AML-193 (cell line): Measurements from ENCODE around the gene UTP3.
"Not testable (repeated sequence)": the region's sequence is repeated elsewhere in the genome, so short reads cannot be mapped to it uniquely, and the experiment has no call there.

Source experiments
- DNase-seq, 2 experiments: peaks; one replicate each; lab custom pipeline; 2025; lab: John Stamatoyannopoulos, UW

The UTP3 gene

DNA sequence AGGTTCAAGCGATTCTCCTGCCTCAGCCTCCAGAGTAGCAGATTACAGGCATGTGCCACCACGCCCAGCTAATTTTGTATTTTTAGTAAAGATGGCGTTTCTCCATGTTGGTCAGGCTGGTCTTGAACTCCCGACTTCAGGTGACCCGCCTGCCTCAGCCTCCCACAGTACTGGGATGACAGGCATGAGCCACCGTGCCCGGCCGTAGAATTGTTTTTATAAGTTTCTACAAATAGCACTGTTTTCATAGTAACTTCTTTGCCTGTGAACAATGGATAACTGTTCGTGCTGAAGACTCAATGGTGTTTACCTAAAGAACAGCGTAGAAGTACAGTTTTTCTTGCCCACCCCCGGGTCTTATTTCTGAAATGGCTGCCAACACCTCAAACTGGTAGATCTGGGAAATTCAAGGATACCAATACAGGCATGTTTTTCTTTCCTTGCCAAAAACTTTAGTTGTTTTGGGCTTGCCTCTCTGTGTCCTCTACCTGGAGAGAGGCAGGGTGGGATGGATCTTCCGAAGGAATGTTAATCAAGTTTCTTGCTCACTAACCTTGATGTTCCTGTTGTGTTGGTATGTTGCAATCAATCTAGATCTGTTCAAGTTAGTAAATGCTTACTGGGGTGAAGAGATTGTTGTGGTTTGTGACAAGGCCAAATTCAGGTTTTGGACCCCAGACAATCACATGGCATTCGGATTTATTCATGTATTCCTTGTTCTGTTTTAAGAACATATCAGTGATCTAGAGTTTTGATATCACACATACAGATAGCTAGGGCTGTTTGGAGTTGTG is 30.7 kb downstream of the UTP3 start:
- DNase-seq, result no peak

GRCh38 chr4:70721747-70722146 is 33.4 kb downstream of the UTP3 start, which contains the start of gene RUFY3:
TSS of gene RUFY3 (plus strand) at chr4:70721964. CDS start at chr4:70722574, 610 bp downstream.
- DNase-seq, result no peak

GRCh38 chr4:70722199-70722791 is 34.0 kb downstream of the UTP3 start:
- DNase-seq, result no peak

DNA sequence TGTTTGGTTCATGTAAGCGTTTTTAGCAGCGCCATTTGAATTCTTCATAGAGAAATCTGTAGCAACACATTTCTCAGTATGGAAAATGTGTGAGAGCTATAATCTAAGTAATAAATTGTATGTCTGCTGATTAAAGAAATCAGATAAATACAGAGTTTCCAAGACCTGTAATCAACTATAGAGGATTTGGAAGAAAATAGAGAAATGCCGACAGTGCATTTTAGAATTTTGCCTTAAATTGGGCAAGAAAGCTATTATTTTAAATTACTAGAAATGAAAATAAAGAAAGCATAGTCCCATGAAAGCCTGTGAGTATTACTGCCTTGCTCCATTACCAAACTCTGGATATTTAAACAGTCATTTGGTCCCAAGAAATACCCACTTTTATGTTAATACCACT is 36.1 kb downstream of the UTP3 start:
- no peak for DNase-seq

GRCh38 chr4:70725633-70726032 is 37.3 kb downstream of the UTP3 start:
- DNase-seq, result no peak

DNA sequence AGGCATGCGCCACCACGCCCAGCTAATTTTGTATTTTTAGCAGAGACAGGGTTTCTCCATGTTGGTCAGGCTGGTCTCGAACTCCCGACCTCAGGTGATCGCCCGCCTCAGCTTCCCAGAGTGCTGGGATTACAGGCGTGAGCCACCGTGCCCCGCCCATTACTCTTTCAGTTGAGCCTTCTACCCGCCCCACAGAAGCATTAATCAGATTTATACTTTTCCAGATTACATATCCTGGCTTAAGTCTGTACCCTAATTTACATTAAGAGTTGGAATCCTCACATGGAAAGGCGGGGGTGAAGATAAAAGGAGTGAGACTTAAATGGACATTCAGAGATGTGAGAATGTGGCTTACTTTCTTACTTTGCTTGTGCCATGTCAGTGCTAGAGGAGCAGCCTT is 38.2 kb downstream of the UTP3 start:
- not testable (repeated sequence) for DNase-seq

GRCh38 chr4:70728091-70728490 is 39.8 kb downstream of the UTP3 start:
- DNase-seq, result no peak

DNA sequence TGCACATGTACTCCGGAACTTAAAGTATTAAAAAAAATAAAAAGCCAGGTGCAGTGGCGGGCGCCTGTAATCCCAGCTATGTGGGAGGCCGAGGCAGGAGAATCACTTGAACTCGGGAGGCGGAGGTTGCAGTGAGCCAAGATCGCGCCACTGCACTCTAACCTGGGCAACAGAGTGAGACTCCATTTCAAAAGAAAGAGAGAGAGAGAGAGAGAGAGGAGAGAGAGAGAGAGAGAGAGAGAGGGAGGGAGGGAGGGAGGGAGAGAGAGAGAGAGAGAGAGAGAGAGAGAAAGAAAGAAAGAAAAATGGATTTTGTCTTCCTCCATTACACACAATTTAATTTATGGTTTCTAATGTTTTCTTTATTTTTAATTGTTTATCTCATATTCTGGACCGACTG is 44.5 kb downstream of the UTP3 start:
- not testable (repeated sequence) for DNase-seq

GRCh38 chr4:70734168-70734954 is 46.0 kb downstream of the UTP3 start:
- peak; percentile 77 to 78 for DNase-seq

DNA sequence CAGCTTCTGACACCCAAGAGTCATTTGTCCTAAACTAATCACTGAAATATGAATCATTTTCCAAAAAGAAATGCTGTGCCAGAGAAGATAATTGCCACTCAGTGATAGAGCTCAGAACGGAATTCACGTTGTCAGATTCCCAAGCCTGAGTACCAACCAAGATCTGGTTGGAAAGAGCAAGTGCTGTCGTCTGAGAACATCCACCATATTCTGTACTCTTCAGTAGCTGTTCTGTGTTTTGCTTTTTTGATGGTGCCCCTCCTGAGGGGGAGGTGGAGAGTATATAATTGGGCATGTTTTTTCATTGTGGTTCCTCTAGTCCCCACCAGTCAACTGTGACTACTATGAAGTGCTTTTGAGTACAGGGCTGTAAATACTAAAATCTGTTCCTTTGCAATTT is 46.6 kb downstream of the UTP3 start:
- no peak for DNase-seq

DNA sequence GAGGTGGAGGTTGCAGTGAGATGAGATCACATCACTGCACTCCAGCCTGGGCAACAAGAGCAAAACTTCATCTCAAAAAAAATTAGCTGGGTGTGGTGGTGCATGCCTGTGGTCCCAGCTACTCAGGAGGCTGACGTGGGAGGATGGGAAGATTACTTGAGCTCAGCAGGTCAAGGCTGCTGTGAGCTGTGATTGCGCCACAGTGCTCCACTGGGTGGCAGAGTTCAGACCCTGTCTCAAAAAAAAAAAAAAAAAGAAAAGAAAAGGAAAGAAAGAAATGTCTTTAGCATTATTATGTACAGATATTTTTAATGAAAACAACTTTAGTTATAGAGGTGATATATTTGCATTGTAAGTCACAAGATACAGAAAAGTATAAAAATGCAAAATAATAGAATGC is 47.6 kb downstream of the UTP3 start:
- DNase-seq, result peak; percentile 20 to 22

DNA sequence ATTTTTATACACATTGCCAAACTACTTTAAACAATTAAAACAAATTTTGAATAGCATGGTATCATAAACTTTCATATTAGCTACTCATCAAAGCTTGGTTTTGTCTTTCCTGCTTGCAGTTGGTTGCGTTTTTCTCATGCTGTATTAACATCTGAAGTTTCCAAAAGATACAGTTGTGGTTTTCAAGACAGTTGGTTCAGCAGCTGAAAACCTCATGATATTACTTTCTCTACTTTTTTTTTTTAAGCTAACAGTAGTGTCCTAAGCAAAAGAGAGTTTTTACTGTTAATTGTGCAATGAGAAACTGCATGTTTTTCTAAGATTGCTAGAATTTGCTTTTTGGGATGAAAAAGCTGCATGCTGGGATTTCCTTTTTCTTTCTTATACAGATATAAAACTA is 48.7 kb downstream of the UTP3 start:
- DNase-seq, result peak; percentile 25 to 32

DNA sequence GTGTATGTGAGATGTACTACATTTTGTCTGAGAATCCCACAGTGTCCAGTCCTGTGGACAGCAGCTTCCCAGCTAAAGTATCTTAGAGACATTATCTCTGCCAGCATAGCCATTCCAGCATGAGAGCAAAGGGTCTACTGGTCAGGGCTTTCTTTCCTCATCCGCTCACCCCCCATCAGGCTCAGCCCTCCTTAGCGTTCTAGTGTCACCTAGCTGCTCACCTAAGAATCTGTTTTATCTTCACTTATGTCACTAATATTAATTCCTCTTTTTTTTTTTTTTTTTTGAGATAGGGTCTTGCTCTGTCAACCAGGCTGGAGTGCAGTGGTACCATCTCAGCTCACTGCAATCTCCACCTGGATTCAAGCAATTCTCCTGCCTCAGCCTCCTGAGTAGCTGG is 49.1 kb downstream of the UTP3 start:
- DNase-seq, result no peak

DNA sequence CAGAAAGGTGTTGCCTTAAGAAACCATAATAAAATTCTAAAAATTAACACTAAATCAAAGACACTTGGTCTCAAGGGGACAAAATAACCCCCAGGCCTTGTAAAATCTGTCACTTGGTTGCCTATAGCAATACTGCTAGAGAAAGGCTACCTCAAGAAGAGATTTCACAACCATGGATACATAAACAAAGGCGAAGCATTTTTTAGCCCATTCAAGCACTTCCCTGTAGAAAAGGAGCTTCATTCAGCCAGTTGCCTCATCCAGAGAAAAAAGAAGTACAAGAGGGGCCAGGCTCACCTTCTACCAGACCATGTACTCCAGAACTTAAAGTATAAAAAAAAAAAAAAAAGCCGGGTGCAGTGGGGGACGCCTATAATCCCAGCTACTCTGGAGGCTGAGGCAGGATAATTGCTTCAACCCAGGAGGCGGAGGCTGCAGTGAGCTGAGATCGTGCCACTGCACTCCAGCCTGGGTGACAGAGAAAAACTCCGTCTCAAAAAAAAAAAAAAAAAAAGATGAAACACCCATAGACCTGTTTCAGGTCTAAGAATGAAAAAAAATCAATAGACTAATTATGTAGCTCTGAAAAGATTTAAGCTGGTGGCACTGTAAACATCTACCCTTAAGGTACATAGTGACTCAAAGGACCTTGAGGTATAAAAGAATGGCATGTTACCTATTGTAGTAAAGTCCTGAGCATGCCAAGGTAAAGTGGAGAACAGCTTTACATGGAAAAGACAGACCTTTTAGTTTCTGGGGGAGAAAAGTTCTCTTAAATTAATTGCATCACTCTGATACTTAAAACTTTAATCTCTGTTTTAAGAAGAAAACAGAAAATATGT is 51.4 kb downstream of the UTP3 start:
- DNase-seq, result peak; percentile 64 to 79
